ENCODE results near the gene GLI2.

The GLI2 gene

DNA sequence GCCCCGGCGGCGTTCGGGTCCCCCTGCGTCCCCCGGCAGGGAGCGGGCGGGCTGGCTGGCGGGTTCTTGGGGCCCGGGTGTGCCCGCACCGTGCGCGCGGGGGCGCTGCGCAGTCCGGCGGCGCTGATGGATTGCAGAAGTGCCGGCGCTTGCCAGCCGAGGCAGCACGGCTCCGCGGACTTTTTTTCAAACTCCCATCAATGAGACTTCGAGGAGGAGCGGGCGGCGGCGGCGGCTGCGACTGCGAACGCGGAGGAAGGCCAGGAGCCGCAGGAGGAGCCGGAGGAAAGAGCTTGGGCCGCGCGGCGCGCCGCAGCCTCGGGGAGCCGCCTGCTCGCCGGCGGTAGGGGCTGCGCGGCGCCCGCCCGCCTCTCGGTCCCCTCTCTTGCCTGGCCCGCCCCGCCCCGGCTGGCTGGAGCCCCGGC, at the start of gene GLI2:
TSS of gene GLI2 (plus strand) at position 123 of the 425 bp plus-strand sequence. CDS start 61,453 bp downstream, outside the sequence.
- peak; percentile 56 for DNase-seq

DNA sequence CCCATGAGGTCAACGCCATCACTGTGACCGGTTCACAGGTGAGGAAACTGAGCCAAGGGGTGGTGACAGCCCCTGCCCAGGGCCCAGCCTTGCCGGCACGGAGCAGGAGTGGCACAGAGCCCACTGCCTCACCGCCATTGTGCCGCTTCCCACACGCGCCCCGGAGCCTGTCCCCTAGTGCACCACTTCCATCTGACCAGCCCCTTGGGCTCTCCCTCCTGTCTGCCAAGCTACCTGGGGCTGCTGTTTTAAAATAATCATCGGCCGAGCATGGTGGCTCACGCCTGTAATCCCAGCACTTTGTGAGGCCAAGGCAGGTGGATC, 49.7 kb upstream of the GLI2 start:
- no peak for DNase-seq

DNA sequence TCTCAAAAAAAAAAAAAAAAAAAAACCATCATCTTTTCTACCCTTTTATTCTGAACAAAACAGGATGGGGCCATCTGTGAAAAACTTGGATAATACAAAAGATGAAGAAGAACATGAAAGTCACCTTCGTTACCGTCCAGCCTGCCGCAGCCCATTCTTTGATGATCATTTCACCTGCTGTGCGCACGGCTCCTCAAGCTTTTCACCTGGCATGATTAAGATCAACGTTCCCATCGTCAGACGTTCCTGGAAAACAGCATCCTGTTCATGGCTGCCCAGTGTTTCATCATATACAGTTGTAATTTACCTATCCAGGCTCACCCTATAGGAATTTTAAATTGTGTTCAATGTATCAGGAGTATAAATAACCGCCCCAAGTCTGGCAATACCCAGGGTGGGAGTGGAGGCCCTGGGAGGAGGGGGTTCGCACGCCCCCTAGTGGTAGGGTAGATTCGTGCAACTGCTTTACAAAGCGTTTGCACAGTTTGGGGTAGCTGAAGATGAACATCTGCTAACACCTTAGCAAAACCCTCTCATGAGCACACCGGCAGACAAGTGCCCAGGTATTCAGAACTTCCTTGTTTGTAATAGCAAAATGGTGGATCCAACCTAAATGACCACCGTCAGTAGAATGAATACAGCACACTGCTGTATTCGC, 49.0 kb upstream of the GLI2 start:
- DNase-seq = no peak

DNA sequence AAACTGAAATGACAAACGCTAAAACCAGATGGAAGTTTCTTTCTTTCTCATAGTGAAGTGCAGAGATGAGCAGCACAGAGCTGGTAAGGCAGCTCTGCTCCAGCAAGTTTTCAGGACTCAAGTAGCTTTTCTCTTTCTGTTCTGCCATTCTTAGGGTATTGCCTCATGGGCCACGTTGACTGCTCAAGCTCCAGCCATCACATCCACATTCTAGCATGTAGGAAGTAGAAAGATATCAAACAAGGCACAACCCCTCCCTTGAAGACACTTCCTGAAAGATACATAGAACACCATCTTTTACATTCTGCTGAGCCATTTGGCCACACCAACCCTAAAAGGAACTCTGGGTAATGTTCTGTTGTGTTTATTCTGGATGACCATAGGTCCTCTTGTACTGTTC, 48.5 kb upstream of the GLI2 start:
- DNase-seq = no peak

DNA sequence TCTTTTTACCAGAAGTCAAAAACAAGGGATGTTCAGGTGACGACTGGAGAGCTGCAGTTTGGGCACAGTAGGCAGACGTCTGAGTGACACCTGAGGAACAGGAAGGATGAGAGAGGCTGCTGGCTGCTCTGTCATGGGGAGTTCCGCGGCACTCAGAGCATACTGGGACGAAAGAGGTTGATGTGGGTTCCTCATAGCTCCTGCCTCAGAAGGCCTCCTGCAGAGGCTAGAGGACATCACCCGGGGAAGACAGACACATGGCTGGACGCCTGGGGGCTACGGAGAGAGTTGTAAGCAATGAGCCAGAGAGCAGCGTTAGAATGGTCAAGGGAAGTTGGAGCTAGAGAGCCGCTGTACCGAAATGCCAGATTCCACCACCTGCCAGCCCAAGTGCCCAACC, 45.1 kb upstream of the GLI2 start:
- DNase-seq = no peak

DNA sequence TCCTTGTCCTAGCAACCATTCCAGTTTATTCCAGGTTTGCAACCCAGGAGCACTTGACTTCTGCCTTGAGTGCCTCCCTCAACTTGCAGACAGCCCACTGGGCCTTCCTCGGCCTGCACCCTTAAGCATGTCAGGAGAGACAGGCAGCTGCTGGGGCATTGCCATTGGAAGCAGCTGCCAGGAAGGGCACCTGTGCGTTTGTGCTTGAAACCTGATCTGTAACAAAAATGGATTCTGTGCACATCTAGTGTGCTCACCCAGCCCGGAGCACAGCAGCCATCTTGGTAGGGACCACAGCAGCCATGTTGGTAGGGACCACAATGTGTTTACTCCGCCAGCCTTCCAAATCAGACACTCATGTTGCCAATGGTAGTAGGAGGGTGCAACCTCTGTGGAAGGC, 44.3 kb upstream of the GLI2 start:
- no peak for DNase-seq

DNA sequence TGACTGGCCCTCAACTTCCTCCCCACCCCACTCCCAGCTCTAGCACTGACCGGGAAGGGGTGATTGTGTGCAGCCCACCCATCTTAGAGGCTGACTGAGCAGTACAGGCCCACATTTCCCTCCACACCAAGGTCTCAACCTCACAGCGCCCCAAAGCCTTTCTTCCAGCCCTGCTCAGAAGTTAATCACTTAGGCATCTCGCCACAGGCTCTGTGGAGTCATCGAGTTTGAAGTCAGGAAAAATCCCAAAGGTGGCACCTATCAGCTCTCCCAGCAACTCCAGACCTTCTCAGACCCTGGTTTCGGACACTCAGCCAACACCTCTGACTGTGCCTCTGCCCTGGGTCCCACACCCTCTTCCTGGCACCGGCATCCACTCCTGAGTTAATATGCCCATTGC, 43.0 kb upstream of the GLI2 start:
- no peak for DNase-seq

DNA sequence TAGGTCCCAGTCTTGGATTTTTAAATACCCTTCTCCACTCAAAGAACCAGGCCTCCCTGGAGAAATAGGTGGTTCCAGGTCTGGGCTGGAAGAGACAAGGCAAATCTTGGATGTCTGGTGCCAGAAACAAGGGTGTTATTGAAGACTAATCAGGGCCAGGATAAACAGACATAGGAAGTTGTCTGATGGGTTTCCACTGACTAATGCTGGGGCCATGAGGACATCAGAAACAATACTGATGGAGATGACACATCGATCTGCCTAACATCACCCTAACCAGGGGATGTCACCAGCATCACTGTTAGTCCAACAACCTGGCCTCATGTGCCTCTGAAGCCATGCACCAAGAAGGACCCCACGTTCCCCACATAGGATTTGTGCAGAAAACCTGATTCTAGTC, 42.5 kb upstream of the GLI2 start:
- no peak for DNase-seq

DNA sequence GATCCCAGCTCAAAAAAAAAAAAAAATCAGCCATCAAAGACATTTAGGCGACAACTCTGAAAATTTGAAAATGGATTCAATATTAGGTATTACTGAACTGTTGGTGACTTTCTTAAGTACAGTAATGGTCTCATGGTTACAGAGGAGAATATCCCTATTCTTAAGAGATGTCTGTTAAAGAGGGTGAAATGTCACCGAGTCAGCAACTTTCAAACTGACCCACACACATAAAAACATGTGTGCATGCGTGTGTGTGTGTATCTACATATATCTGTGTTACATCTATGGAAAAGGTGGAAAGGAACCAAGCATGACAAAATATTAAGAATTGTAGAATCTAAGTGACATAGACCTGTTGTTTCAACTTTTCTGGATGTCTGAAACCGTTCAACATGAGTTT, 41.6 kb upstream of the GLI2 start:
- no peak for DNase-seq

DNA sequence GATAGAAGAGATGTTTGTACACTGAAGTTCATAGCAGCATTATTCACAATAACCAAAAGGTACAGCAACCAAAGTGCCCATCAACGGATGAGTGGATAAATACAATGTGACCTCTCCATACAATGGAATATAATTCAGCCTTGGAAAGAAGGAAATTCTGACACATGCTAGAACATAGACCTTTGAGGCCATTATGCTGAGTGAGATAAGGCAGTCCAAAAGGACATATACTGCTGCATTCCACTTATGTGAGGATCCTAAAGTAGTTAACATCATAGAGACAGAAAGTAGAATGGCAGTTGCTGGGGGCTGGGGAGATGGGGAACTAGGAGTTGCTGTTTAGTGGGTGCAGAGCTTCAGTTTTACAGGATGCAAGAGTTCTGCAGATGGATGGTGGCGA, 38.2 kb upstream of the GLI2 start:
- DNase-seq = no peak

DNA sequence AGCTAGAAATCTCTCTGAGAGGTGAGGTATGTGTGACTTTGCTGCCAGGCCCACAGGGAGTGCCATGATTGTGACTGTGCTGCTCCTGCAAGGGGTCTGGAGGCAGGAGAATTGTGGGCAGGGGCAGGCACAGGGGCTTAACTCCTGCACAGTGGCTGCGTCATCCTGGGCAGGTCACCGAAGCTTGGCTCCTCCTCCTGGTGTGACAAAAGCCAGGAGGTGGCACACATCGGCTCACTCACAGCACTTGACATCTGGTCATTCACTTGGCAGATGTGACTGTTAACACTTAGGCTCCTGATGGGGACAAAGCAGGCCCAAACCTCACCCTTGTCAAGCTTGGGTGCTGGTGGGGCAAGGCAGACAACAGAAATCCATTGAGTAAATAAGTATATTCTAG, 36.4 kb upstream of the GLI2 start:
- no peak for DNase-seq

DNA sequence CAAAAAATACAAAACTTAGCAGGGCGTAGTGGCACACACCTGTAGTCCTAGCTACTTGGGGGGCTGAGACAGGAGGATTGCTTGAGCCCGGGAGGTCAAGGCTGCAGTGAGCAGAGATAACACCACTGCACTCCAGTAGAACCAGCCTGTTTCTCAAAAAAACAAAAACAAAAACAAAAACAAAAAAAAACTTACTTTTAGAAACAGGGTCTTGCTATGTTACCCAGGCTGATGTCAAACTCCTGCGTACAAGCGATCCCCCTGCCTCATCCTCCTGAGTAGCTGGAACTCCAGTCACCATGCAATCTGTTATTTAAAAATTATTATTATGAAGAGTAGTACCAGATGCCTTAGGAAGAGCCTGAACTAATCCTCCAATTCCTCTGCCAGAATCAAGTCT, 35.0 kb upstream of the GLI2 start:
- no peak for DNase-seq

DNA sequence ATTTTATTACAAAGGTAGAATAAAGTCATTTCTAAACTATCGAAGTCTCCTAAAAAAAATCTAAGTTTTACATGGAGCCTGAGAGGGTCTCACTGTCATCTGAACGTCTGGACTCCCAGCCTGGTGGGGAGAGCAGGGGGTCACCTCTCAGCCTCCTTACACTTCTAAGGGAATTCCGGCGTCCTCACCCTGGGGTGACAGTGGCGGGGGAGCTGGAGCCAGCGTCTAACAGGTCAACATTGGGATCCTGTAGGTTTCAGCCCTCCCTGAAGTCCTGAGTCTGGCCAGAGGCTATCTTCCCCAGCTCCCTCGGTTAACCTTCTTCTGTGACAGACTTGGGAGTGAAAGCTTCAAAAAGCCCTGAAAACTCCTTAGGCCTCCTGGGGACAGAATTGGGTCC, 34.6 kb upstream of the GLI2 start:
- DNase-seq = no peak

DNA sequence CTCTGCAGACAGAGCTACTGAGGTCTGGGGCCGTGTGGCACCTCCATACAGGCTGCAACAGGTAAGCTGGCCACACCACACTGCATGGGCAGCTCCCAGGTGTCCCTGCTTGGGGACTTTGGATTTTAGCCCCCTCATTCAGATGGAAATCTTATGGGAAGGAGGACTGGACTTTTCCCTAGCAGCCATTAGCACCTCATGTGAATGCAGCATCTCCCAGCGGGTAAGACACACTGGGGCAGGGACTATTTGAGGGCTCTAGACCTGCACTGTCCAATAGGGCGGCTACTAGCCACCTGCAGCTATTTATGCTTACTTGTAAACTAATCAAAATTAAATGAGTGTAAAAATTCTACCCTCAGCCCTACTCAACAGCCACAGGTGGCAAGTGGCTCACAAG, 34.2 kb upstream of the GLI2 start:
- no peak for DNase-seq

DNA sequence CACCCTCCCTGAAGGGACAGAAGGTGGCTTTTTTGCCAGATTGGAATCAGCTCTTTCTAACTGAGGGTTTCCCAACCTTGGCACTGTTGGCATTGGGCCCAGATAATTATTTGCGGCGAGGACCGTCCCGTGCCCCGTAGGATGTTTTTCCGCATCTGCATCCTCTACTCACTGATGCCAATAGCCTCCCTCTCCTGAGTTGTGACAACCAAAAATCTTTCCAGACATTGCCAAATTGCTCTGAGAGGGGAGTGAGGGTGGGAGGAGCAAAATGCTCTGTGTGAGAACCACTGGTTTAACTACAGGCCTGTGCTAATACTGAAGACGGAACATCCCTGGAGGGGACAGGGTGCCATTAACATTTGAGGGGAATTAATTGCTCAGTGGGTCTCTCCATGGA, 33.6 kb upstream of the GLI2 start:
- no peak for DNase-seq

DNA sequence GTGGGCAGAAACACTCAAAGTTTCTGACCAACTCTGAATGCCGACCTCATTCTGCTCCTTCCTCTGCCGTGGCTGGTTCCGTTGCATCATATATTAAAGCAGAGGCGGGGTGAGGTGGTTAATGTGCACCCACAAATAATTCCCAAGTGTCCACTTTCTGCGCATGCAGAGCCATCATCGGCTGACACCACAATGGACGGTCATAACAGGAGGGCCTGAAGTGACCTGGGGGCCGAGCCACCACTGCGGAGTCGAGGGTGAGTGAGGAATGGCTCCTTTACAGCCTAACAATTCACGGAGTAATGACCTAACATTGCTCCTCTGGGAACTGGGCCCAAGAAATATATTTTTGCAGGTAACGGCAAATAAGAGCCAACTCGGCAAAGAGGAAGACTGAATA, 32.9 kb upstream of the GLI2 start:
- no peak for DNase-seq

DNA sequence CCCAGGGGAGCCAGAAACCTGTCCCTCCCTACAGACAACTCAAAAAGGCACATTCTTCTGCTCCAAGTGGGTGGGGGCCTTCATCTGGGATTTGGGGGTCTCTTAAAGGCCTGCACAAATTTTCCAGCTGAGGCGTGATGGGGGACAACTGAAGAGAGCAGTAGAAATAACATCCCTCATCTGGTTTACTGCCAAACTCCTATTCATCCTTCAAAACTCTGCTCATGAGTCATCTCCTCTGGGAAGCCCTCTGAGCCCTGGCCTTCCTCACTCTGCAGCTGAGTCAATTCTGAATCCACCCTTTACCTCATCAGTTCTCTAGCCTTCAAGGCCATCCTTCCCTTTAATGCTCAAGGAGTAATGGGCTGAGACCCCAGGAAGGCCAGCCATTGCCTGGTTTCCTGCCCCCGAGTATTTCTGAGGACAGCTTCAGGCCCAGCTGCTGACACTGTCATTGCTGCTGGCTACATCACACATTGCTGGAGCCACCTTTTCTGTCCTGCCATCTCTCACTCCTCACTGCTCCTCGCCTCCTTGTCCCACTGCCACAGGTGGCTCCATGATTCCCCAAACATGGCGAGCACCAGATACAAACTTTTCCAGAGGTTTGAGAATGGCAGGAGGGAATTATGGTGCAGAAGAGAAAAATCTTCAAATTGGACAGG, 32.2 kb upstream of the GLI2 start:
- no peak for DNase-seq

DNA sequence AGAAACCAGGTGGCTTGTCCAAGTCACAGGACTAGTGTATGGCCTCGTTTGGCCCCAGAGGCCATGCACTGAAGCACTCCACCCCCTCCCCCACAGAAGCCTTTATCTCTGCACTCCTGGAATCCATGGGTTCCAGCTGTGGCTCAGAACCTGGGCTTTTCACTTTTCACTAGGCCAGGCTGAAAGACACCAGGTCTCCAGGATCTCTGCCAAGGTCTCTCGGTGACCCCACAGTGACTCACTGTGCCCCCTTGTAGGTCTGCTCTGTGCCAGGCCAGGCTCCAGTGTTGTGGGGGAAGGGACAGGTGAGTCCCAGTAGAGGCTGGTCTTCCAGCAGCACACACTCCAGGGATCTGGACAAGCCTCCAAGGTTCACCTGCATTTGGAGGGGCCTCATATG, 31.0 kb upstream of the GLI2 start:
- DNase-seq = no peak

DNA sequence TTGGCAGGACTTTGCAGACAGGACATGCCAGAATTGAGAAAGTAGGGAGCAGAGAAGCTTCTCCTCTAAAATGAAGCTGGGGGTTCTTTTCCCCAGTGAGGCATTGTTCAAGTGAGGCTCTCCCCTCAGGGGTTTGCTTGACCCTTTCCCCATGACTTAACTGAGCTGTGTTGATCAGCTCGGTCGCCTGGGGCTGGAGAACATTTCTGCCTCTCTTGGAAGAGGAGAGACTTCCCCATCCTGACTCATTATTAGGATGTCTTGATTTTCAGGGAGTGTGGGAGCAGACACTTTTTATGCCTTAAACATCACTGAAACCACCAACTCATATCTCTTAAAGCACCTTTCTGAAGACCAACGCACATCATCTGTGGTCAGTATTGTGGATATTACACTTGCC, 27.9 kb upstream of the GLI2 start:
- no peak for DNase-seq

DNA sequence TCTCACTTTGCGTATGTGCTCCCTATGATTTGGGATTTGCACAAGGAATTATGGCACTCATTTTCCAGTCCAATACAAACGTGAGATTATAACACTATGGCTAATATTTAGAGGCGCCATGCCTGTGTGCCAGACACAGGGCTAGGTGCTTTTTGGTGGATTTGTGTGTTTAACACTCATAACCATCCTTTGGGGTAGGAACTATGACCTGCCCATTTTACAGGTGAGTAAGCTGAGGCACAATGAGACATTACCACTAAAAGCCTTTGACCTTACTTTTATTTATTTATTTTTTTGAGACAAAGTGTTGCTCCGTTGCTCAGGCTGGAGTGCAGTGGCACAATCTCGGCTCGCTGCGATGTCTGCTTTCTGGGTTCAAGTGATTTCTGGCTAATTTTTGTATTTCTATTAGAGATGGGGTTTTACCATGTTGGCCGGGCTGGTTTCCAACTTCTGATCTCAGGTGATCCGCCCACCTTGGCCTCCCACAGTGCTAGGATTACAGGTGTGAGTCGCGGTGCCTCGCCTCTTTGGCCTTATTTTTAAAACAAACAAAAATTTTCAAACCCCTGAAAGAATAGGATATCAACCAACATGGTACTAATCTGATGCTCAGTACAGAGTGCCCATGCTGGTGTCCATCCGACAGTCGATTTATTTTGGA, 26.6 kb upstream of the GLI2 start:
- DNase-seq = no peak

DNA sequence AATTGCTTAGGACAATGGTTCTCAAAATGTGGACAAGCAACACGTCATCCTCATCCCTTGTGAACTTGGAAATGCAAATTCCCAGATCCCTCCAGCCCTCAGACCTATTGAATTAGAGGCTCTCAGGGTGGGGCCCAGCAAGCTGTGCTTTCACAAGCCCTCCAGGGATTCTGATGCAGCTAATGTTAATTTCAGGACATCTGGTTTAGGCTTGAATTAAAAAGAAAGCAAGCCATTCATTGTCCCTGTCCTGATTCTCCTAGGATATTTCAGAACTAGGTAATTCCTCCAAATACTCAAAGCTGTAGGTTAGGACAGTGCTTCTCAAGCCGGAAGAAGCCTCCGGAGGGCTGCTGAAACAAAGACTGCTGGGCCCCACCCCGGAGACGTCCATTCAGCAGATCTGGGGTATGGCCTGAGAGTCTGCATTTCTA, 26.0 kb upstream of the GLI2 start:
- DNase-seq = no peak

DNA sequence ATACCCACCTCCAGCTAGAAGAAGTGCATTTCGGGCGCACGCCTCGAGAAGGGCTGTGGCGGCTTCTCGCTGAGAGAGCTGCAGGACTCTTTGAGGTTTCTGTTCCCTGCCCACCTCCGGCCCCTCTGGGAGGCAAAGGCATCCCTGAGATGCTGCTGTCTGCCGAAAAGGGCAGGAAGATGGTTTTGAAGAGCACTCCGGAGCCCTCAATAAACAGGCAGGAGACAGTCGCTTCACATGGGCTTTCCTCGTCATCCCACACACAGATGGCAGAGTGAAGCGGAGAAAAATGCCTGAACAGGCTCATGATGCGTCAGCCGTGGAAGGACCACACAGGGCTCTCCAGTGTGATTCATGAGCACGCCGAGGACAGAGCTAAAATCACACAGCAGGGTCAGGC, 25.4 kb upstream of the GLI2 start:
- DNase-seq = no peak

DNA sequence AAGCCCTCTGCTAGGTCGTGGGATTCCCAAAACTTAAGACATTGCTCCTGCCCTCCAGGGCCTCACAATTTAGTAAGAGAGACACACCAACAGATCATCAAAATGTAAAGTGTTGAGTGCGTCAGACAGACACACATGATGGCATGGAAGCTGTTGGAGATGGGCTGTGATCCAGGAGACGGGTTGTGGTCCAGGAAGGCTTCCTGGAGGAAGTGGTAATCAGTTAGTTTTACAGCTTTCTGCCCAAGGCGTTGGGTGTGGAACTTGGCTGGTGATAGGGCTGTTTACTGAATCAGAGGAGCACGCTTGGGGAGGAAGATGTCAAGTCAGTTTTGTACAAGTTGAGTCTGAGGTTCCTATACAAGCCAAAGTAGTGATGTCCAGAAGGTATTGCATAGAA, 24.0 kb upstream of the GLI2 start:
- no peak for DNase-seq

DNA sequence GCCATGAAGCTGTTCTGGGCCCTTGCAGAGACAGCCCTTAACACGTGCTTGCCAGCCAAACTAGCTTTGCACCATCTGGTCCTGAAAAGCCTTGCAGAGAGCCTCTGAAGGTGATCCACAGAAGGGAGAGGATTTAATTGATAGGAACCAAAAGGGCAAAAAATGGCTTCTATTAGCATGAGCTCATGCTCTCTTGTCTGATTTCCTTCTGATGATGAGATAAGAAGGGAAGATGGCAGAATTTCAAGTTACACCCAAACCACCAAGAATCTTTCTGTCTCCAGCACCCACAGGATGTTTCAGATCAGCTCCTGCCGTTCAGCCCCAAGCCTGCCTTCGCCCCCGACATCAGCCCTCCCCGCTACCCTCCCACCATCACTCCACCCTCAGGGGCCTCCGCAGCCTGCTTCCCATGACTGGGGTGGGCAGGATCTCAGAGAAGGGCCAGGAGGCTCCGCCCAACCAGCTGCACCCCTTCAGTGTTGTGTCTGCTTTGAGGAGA, 23.4 kb upstream of the GLI2 start:
- no peak for DNase-seq

DNA sequence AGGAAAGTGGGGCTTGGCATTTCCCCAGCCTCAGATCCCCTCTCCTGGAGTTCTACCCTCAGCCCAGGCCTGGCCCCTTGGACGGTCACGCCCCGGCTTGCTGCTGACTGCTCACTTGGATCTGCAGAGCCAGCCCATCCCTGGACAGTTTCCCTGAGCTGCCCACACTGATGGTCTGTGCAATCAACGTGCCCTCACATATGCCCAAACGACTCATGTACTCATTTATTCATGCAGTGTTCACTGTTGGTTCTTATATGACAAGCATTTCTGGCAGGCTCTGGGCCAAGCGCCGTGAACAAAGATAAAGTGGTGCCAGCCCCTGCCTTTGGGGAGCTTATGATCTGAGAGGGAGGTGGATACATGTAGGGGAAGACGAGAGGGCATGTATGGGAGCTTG, 20.3 kb upstream of the GLI2 start:
- no peak for DNase-seq
